ENCODE measurements around the gene NF1. TPM values are rescaled to one million over a fixed set of nuclear protein-coding genes. Genes with fewer than 3 reads are reported as not detected.

NF1 gene

DNA sequence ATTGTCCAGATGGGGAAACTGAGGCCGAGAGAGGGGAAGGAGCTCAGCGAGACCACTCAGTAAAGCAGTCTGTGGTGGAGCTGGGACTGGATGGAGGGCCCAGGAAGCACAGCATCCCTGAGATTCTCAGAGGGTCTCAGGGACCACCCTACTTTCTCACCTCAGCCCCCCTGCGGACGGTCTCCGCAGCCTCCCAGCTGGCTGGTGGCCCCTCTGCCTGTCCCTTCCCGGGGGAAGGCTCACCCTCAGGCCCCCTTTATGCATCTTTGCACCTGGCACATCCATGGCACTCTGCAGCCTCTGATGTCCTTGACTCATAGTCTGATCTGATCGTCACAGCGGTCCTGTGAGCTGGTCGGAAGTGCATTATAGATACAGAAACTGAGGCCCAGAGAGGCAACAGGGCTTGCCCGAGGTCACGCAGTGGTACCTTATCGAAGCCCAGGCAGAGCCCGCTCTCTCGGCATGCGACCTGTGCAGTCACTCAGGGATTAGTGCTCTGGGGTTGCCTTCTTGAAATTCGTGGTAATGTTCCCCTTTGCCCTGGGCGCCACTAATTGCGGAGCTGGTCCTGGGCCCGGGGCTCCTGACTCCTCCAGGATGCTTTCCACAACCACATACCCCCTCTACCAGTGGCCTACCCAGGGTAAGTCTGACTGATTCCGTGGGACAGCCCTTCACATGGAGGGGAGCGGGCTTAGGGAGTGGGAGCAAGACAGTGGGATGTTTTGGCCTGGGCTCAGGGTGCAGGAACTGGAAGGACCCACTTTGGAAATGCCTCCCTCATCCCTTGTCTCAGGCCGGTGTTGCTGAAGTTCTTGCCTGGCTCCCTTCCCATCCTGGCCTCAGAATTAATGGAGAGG, 321.1 kb downstream of the NF1 start:
- Histone ChIP-seq H3K4me1 (ENCODE audit: control insufficient read depth, insufficient read depth, low read length) (peaks cover 17% of the 10 kb centered on the region), H3K36me3 (ENCODE audit: insufficient read depth, low read length) (no peaks in the 10 kb centered on the region), H3K9ac (ENCODE audit: low read depth, low read length) (no peak overlapping the region), H3K27me3 (ENCODE audit: control insufficient read depth, insufficient read depth, low read length) (peaks cover 5% of the 10 kb centered on the region), H3K4me3 (ENCODE audit: low read length) (no peak overlapping the region), H3K4me2 (ENCODE audit: low read length) (no peak overlapping the region), H3K9me3 (replicated peaks; ENCODE audit: low read length) (no peaks in the 10 kb centered on the region)

GRCh38 chr17:31416503-31416923, 321.7 kb downstream of the NF1 start:
- Histone ChIP-seq H3K36me3 (ENCODE audit: insufficient read depth, low read length) (no peaks in the 10 kb centered on the region), H3K27me3 (ENCODE audit: control insufficient read depth, insufficient read depth, low read length) (peaks cover 5% of the 10 kb centered on the region), H3K4me1 (ENCODE audit: control insufficient read depth, insufficient read depth, low read length) (peaks cover 17% of the 10 kb centered on the region), H3K9ac (ENCODE audit: low read depth, low read length) (no peak overlapping the region), H3K9me3 (replicated peaks; ENCODE audit: low read length) (no peaks in the 10 kb centered on the region), H3K4me3 (ENCODE audit: low read length) (no peak overlapping the region), H3K4me2 (ENCODE audit: low read length) (no peak overlapping the region)

DNA sequence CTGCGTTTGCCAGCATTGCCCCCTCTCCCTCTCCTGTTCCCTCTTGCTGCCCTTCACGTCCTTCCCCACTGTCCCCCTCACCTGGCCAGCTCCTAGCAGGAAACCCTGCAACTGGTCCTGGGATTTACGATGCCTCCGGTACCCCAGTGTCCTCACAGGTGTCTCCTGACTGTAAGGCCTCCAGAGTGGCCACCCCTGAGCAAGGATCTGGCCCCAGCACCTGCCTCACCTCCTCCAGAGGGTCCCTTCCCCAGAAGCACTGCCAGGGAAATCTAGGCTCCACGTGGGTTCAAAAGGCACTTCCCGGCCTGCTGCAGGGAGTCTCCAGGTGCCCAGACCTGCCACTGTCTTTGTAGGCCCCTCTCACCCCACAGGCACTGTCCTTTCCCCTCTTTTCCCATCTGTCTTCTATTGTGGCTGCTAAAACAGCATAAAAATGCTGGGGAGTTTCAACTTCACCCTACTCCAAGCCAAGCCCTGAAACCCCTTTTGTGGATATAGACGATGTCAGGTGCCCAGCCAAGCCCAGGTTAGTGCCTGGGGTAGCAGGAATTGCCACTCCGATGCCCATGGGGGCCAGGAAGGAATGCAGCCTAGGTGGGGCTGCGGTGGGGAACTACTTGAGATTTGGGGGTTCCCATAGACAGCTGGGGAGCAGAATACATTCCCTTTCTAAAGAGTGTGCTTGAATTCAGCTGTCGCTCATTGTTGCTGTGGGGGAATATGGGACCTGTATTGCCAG, 322.4 kb downstream of the NF1 start:
- H3K4me1 ChIP-seq (ENCODE audit: control insufficient read depth, insufficient read depth, low read length): peaks cover 17% of the 10 kb centered on the region
- H3K4me2 ChIP-seq (ENCODE audit: low read length): no peak overlapping the region
- H3K9ac ChIP-seq (ENCODE audit: low read depth, low read length): no peak overlapping the region
- no peaks in the 10 kb centered on the region for H3K9me3 ChIP-seq (replicated peaks; ENCODE audit: low read length)
- peaks cover 5% of the 10 kb centered on the region for H3K27me3 ChIP-seq (ENCODE audit: control insufficient read depth, insufficient read depth, low read length)
- no peaks in the 10 kb centered on the region for H3K36me3 ChIP-seq (ENCODE audit: insufficient read depth, low read length)
- no peak overlapping the region for H3K4me3 ChIP-seq (ENCODE audit: low read length)

- Histone ChIP-seq H3K27me3 (ENCODE audit: control insufficient read depth, insufficient read depth, low read length) (peaks cover 8% of the 10 kb centered on the region), H3K9me3 (replicated peaks; ENCODE audit: low read length) (no peaks in the 10 kb centered on the region), H3K4me3 (ENCODE audit: low read length) (no peak overlapping the region), H3K9ac (ENCODE audit: low read depth, low read length) (no peak overlapping the region), H3K4me1 (ENCODE audit: control insufficient read depth, insufficient read depth, low read length) (peaks cover 7% of the 10 kb centered on the region), H3K36me3 (ENCODE audit: insufficient read depth, low read length) (no peaks in the 10 kb centered on the region), H3K4me2 (ENCODE audit: low read length) (no peak overlapping the region)
These were observed 324.1 kb downstream of the NF1 start for GRCh38 chr17:31418773-31419350.

DNA sequence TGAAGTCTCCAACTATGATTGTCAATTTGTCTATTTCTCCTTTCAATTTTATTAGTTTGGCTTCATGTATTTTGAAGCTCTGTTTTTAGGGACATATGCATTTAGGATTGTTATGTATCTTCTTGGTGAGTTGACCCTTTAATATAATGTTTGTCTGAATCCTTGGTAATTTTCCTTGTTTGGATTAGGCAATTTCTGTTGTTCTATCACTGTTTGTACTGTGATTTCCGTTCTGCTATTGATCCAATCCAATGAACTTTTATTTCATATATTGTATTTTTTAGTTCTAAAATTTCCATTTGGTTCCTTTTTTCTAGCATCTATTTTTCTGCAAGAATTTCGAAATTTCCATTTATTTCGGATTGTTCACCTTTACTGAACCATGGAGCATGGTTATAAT, 327.7 kb downstream of the NF1 start:
- H3K9ac ChIP-seq (ENCODE audit: low read depth, low read length): no peak overlapping the region
- H3K27me3 ChIP-seq (ENCODE audit: control insufficient read depth, insufficient read depth, low read length): peaks cover 28% of the 10 kb centered on the region
- H3K36me3 ChIP-seq (ENCODE audit: insufficient read depth, low read length): no peaks in the 10 kb centered on the region
- no peaks in the 10 kb centered on the region for H3K4me1 ChIP-seq (ENCODE audit: control insufficient read depth, insufficient read depth, low read length)
- H3K4me3 ChIP-seq (ENCODE audit: low read length): no peak overlapping the region
- no peak overlapping the region for H3K4me2 ChIP-seq (ENCODE audit: low read length)
- H3K9me3 ChIP-seq (replicated peaks; ENCODE audit: low read length): no peaks in the 10 kb centered on the region

GRCh38 chr17:31424944-31425281, 330.1 kb downstream of the NF1 start:
- Histone ChIP-seq H3K36me3 (ENCODE audit: insufficient read depth, low read length) (no peaks in the 10 kb centered on the region), H3K9ac (ENCODE audit: low read depth, low read length) (no peak overlapping the region), H3K27me3 (ENCODE audit: control insufficient read depth, insufficient read depth, low read length) (peaks cover 28% of the 10 kb centered on the region), H3K4me2 (ENCODE audit: low read length) (no peak overlapping the region), H3K4me1 (ENCODE audit: control insufficient read depth, insufficient read depth, low read length) (no peaks in the 10 kb centered on the region), H3K9me3 (replicated peaks; ENCODE audit: low read length) (no peaks in the 10 kb centered on the region), H3K4me3 (ENCODE audit: low read length) (no peak overlapping the region)

DNA sequence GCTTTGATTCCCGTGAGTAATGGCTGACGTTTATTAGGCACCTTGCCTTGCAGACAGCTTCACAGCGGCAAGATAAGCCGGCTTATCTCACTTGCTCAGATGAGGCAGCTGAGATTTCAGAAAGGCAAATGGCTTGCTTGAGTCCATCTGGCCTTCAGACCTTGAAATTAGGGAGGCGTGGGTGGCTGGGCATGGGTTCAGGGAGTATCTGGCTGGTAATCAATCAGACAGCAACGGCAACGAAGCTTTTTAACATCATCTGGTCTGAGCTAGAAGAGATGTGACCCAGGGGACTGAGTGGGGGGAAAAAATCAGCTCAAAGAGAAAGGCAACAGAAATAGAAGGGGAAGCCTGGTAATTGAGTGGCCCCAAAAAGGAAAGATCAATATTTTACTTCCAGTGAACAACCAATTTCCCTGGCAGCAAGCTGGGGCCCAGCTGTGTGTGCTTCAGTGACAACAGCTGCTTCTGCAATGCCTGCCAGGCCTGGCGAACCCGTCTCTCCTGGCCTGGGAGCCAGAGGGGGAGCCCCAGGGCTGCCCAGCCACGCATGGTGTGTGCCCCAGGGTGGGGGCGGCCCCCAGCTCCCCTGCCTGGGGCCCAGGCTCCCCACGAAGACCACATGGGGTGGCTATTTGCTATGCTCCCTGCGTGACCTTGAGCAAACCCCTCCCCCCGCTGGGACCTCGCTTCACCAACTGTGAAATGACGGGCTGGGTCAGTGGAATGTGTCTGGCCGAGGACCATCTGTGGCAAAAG, 330.7 kb downstream of the NF1 start:
- Histone ChIP-seq H3K9ac (ENCODE audit: low read depth, low read length) (no peak overlapping the region), H3K4me2 (ENCODE audit: low read length) (no peak overlapping the region), H3K27me3 (ENCODE audit: control insufficient read depth, insufficient read depth, low read length) (peaks cover 28% of the 10 kb centered on the region), H3K4me3 (ENCODE audit: low read length) (no peak overlapping the region), H3K36me3 (ENCODE audit: insufficient read depth, low read length) (no peaks in the 10 kb centered on the region), H3K9me3 (replicated peaks; ENCODE audit: low read length) (no peaks in the 10 kb centered on the region), H3K4me1 (ENCODE audit: control insufficient read depth, insufficient read depth, low read length) (no peaks in the 10 kb centered on the region)

Small RNAs within 50 kb of the gene (small RNA-seq; reads per million reads assigned to genes)
- gene MIR4733: not detected

Measured in skeletal muscle satellite cell (primary cell).